GM10248 (cell line): ENCODE data around the gene DNAJC18.
A peak's percentile ranks its signal among the peaks of the same experiment; 100 is the strongest.
"Not testable (repeated sequence)": the region's sequence is repeated elsewhere in the genome, so short reads cannot be mapped to it uniquely, and the experiment has no call there.

Experiments
- CTCF ChIA-PET: fragments of 300-600 bp; sonication (Branson Sonifier 250); formaldehyde crosslinking; extraction: SDS; loops from one replicate; lab custom pipeline; 2021; ENCODE audit warnings: antibody characterized with exemption; lab: Yijun Ruan, JAX
- POLR2A ChIA-PET: fragments of 350-650 bp; sonication (Branson Sonifier 250); formaldehyde crosslinking; extraction: SDS; loops from one replicate; lab custom pipeline; 2020; ENCODE audit warnings: antibody characterized with exemption; lab: Yijun Ruan, JAX
- DNase-seq: peaks from one replicate; pipeline ENCODE4 v3.0.0; 2012; ENCODE audit errors: extremely low spot score
- CTCF ChIP-seq: IDR thresholded peaks from 2 replicates; pipeline ENCODE4 v1.5.1; 2012; ENCODE audit warnings: mild to moderate bottlenecking, low read depth; ENCODE audit errors: extremely low read depth, missing control alignments, control extremely low read depth

Gene DNAJC18

GRCh38 chr5:139414581-139415130 is 24.7 kb downstream of the DNAJC18 start:
- POLR2A ChIA-PET: interaction anchor here (1.2 kb wide), 1 partner anchor 23 kb away, joined by 3 read pairs; no protein-coding TSS in a partner anchor
- no peak for DNase-seq
- CTCF ChIA-PET: interaction anchor here (0.9 to 18.1 kb wide), 5 partner anchors 8 to 217 kb away, joined by 3 to 504 read pairs (median 6); partner anchors contain the start of gene SPATA24
- TF ChIP-seq CTCF: no peak

GRCh38 chr5:139413963-139414362 is 25.4 kb downstream of the DNAJC18 start:
- POLR2A ChIA-PET: interaction anchor here (1.2 kb wide), 1 partner anchor 23 kb away, joined by 3 read pairs; no protein-coding TSS in a partner anchor
- no peak for TF ChIP-seq CTCF
- CTCF ChIA-PET: interaction anchor here (0.9 to 18.1 kb wide), 6 partner anchors 9 to 218 kb away, joined by 3 to 504 read pairs (median 6); partner anchors contain the start of gene SPATA24

GRCh38 chr5:139413153-139413552 is 26.2 kb downstream of the DNAJC18 start:
- CTCF ChIA-PET: interaction anchor here (1.2 to 18.1 kb wide), 3 partner anchors 24 to 219 kb away, joined by 3 to 504 read pairs (median 6); no protein-coding TSS in a partner anchor
- TF ChIP-seq CTCF: no peak
- no peak for DNase-seq
- POLR2A ChIA-PET: no interaction called here

More at GRCh38 chr5:139413963-139414362, 25.4 kb downstream of the DNAJC18 start:
- DNase-seq: peak; percentile 52

- DNase-seq: no peak
- no peak for TF ChIP-seq CTCF
- POLR2A ChIA-PET: interaction anchor here (0.7 kb wide), 1 partner anchor 13 kb away, joined by 3 read pairs; no protein-coding TSS in a partner anchor
- CTCF ChIA-PET: interaction anchor here (0.9 to 18.1 kb wide), 9 partner anchors 9 to 279 kb away, joined by 3 to 504 read pairs (median 9); partner anchors contain the start of gene ECSCR
Measured at GRCh38 chr5:139410993-139411828, 28.1 kb downstream of the DNAJC18 start.

- CTCF ChIA-PET: interaction anchor here (0.9 to 18.1 kb wide), 10 partner anchors 7 to 280 kb away, joined by 3 to 504 read pairs (median 8); partner anchors contain the start of gene ECSCR
- TF ChIP-seq CTCF: no peak
- POLR2A ChIA-PET: interaction anchor here (0.7 kb wide), 1 partner anchor 14 kb away, joined by 3 read pairs; no protein-coding TSS in a partner anchor
- no peak for DNase-seq
Measured at GRCh38 chr5:139410121-139410992, 29.0 kb downstream of the DNAJC18 start.

GRCh38 chr5:139409116-139409515 is 30.2 kb downstream of the DNAJC18 start:
- CTCF ChIA-PET: interaction anchor here (1.1 to 18.1 kb wide), 4 partner anchors 9 to 108 kb away, joined by 4 to 504 read pairs (median 28); no protein-coding TSS in a partner anchor
- DNase-seq, POLR2A ChIA-PET: not testable (repeated sequence)
